ENCODE data around the gene SOX18.

The SOX18 gene

GRCh38 chr20:64051561-64052325, 2.3 kb upstream of the SOX18 start:
- no peak for DNase-seq (ENCODE audit: low read depth)

GRCh38 chr20:64051033-64051452, 1.6 kb upstream of the SOX18 start:
- no peak for DNase-seq (ENCODE audit: low read depth)

DNA sequence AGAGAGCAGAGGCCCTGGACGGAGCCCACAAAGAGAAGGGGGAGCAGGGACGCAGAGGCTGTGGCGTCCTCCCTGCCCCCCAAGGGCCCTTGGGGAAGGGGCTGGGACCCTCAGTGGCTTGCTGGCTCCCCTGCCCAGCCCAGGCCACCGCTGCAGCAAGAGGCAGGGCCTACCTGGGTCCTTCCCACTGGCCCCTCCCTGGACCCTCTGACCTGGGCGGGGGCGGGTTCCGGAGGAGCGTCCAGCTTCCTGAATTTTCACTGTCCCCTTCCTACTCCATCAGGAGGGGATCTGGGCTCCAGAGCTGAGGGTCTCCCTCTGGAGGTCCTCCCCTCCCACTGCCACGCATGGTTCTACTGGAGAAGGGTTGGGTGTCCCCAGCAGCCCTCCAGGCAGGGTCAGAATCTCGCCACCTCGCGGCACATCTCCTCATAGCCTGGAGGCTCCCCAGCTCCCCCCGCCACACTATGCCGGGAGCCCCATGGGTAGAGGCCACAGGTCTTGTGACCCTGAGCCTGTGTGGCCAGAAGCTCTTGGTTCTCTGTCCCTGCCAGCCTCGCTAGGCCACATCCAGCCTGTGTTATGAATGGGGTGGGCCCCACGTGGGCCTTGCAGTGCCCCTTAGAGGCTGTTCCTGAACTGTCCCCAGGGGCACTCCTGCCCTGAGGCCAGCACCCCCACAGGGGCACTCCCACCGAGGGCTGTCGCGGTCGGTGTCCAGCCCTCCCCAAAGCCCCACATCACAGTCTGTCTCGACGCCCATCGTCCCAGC, 1.0 kb upstream of the SOX18 start:
- no peak for DNase-seq (ENCODE audit: low read depth)

GRCh38 chr20:64049878-64050260, 430 bp upstream of the SOX18 start:
- no peak for DNase-seq (ENCODE audit: low read depth)

DNA sequence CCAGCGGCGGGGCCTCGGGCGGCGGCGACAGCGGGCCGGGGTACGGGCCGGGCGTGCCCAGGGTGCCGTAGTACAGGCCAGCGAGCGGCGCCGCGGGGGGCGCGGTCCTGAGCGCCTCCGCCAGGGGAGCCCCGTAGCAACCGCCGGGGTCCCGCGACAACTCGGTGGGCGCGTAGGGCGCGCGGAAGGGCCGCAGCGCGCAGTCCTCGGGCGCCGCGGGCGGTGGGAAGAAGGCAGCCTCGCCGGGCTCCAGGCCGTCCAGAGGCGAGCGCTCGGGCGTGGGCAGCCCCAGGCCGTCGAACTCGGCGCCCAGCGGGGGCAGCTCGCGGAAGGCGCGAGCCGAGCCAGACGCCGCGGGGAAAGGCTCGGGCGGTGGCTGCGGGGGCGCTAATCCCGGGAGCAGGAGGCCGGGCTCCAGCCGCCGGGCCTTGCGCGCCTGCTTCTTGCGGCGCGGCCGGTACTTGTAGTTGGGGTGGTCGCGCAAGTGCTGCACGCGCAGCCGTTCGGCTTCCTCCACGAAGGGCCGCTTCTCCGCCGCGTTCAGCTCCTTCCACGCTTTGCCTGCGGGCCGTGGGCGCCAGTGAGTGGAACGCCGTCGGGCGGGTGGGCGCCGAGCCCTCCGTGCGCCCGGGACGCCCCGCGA, 916 bp downstream of the SOX18 start:
- DNase-seq (ENCODE audit: low read depth): no peak

- no peak for DNase-seq (ENCODE audit: low read depth)
Observed at GRCh38 chr20:64047968-64048401, 1.5 kb downstream of the SOX18 start.

DNA sequence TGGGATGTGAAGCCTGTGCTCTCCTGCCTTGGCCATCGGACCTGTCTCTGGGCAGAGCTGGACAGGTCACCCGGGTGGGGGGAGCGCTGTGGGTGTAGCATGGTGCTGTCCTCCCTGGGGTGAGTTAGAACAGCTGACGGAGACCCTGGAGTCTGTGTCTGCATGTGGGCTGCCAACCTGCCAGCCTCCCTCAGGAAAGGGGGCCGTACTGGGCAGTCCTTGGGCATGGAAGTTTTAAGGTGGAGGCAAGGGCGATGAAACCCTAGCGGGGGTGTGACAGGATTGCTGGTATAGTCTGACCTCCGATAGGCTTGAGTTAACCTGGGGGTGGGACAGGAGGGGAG, 2.4 kb downstream of the SOX18 start:
- no peak for DNase-seq (ENCODE audit: low read depth)

DNA sequence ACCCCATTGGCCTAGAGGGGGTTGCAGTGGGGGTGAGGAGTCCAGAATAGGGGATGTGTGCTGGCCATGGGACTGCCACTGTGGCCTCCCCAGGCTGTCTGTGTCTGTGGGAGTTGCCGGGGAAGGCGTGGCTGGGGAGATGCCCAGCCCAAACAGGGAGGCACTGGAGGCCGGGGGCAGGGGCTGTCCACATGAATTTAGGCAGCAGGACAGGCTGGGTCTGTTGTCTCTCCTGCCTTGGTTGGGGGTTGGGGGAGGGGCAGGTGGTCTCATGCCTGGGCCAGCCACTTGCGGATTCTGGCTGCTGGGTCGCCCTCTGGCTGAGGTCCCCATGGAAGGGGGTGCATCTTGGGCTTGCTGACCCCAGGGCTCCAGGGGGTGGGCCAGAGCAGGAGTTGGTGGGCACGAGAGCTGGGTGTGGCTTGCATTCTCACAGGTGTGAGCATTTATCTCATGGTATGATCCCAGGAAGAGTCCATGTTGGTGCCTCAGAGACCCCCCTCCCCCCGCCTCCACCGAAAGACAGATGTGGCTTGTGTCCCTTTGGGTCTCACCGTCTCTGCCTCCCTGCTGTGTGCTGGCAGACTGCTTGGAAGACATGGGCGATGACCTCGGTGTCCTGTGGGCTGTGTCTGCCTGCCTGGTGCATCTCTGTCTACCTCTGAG, 4.0 kb downstream of the SOX18 start:
- DNase-seq (ENCODE audit: low read depth): no peak

DNA sequence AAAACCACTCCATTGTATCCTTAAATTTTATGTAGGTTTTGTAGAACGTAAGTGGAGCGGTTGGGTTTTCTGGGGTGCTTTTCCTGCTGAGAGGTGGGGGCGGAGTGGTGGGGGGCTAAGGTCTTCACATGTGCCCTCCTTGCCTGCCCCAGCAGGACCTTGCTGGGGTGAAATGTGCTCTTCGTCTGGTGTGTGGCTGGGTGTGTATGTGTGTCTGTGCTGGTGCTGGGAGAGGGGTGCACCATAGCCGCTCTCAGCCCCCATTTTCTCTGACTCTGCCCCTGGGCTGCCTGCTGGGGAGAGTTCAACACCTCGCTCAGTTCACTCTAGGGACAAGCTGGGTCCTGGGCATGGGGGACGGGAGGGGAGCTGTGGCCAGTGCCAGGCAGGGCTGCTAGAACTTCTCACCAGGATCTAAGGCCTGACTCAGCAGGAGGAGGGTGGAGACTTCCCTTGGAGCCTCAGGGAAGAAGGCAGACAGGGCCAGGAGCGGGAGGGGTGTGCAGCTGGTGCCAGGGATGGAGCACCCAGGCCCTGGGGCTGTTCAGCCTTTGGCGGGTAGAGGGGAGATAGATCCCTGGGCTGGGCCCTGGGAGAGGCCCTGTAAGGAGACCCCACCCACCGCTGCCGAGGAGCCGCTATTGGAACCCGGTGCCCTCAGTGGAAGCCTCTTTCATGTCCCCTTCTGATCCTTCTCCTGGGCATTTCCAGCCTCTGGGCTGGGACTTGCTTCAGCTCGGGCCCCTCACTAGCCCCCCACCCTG, 4.8 kb downstream of the SOX18 start:
- peak; percentile 71 for DNase-seq (ENCODE audit: low read depth)

GRCh38 chr20:64043768-64044167, 5.7 kb downstream of the SOX18 start:
- DNase-seq (ENCODE audit: low read depth): no peak

DNA sequence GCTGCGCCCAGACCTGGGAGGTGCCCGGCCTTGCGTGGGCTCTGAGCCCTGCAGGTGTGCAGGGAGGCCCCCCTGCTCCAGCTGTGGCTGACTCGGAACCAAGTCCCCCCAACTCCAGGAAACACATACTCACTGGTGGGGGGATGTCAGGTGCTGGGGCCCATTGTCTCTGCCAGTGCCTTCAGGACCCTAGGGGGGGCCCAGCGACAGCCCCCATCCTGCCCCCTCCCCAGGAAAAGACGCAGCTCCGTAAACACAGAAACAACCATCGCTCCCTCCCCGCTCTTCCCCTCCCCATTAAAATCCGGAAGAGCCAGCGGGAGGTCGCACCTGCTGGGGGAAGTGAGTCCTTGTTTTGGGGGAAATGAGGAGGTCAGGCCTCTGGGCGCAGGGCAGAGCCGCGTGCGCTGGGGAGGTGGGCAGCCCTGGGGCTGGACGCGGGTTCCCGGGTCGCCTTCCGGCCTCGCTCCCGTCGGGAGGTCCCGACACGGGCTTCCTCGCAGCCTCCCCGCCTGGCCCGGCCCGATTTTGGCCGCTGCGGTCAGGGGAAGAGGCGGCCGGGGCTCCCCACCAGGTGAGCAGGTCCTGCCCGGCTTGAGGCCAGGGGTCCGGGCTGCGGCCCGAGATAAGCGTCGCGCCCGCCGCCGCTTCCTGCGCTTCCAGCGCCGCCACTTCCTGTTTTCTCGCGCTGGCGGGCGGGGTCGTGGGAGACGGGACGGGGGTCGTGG, 7.2 kb downstream of the SOX18 start:
- DNase-seq (ENCODE audit: low read depth): no peak

- no peak for DNase-seq (ENCODE audit: low read depth)
Observed at GRCh38 chr20:64041781-64042053, 7.7 kb downstream of the SOX18 start.

DNA sequence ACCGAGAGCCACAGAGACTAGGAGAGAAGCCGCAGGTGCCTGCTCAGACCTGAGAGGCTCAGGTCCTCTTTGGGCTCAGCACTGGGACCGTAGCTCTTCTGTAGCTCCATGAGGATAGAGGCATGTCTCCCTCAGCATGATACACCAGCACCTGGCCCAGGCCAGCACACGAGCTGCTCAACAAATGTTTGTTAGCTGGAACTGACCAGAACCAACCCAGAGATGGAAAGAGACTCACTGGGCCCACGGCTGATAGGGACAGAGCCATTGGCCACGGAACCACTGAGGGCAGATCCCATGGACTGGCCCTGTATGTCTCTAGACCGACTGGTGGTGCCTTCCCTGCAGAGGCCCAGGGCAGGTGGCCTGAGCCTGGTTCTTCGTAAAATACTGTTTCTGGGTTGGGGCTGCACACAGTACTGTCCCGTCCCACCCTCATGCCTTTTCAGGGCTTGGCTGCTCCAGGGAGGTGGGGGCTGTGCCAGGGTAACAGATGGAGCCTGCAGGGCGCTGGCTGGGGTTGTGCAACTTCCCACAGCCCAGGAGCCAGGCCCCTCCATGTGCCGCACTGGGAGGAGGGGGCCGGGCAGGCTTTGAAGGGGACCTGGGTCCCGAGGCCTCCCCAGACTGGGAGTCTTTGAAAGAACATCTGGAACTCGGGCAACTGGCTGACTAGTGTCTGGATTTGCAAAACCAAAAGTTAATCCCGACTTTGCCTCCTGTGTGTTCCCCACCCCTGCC, 8.2 kb downstream of the SOX18 start:
- DNase-seq (ENCODE audit: low read depth): no peak

GRCh38 chr20:64040231-64041039, 9.0 kb downstream of the SOX18 start:
- no peak for DNase-seq (ENCODE audit: low read depth)

DNA sequence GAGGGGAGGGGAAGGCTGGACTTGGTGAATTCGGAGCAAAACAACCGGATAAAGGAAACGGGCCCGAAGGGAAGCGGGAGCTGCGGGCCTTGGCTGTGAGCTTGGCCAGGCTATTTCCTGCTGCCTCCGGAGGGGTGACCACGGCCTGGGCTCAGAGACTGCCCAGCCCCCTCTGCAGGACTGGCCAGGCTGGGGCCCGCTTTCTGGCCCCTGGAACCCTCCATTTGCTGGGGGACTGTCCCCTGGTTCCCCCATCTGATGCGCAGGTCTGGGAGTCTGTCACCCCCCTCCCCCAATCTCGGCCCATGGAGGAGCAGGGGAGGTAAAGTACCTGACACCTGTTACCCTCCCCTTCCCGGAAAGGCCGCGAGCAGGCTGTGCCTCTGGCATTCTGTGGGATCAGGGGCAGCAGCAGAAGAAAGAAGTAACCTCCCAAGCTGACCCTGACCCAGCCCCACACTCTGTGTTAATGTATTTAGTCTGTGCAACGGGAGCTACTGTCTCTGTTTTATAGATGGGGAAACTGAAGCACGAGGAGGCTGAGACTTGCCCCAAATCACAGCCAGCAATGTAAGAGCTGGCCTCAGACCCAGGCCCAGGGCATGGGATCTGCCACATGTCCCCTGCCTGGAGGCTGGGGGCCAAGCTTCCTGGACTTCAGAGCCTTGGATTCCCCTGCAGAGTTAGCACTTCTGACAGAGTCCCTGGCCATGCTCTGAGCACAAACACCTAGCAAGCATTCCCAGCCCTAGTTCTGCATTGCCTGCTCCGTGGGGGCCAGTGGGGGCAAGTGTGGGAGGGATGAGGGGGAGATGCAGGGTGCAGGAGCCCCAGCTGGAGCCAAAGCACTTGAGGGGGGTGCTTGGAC, 9.9 kb downstream of the SOX18 start:
- DNase-seq (ENCODE audit: low read depth): no peak

- peak; percentile 64 for DNase-seq (ENCODE audit: low read depth)
Observed at GRCh38 chr20:64038565-64039292, 10.7 kb downstream of the SOX18 start.

- DNase-seq (ENCODE audit: low read depth): no peak
Observed at GRCh38 chr20:64038224-64038564, 11.2 kb downstream of the SOX18 start.

DNA sequence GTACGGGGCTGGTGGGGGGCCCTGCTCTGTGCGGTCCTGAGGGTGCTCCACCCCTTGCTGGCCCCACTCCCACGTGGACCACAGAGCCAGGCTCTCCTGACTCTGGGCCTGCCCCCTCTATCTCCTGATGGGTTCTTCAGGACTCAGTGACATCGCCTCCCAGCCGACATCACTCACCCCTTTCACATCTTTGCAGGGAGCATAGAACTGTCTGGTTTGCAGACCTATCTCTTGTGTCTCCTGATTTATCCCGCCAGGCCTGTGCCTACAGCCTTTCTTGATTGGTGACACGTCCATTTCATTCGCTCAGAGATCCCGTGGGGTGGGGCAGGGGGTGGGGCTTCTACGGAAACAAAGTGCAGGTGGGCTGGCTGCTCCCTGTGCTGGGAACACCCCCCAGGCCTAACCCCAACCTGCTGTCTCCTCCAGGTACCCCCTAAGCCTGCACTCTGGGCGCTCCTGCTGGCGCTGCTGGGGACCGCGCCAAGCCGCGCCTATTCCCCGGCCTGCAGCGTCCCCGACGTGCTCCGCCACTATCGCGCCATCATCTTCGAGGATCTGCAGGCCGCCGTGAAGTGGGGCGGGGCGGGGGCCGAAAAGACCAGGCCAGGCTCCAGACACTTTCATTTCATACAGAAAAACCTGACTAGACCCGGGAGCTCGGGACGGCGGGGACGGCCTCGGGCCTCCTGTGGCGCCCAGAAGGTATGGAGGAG, 11.8 kb downstream of the SOX18 start:
- no peak for DNase-seq (ENCODE audit: low read depth)
